H1 (cell line): ENCODE results near the gene ZBTB7B. TPM values are rescaled to one million over a fixed set of nuclear protein-coding genes. Genes with fewer than 3 reads are reported as not detected.
A peak's percentile ranks its signal among the peaks of the same experiment; 100 is the strongest.

Source experiments
- ASH2L ChIP-seq: fragments of 200-600, 300-600 bp; sonication (generic); IDR thresholded peaks from one replicate; pipeline ENCODE4 v1.7.1; 2017; ENCODE audit warnings: low read length
- ATF2 ChIP-seq: IDR thresholded peaks from 2 replicates; pipeline ENCODE4 v1.6.1; 2012; ENCODE audit warnings: low read length, inconsistent platforms
- CBX8 ChIP-seq: fragments of 300-800, 300-1000 bp; sonication (generic); IDR thresholded peaks from 2 replicates; pipeline ENCODE4 v1.7.1; 2016; ENCODE audit warnings: low read depth, low read length, borderline replicate concordance
- EGR1 ChIP-seq: IDR thresholded peaks from 2 replicates; pipeline ENCODE4 v1.6.1; 2011; ENCODE audit warnings: low read depth, low read length, borderline replicate concordance
- EP300 ChIP-seq, 2 experiments: IDR thresholded peaks; 1 replicate in 1 of 2; 2 replicates in 1 of 2; pipeline ENCODE4 v1.6.1; 2011 to 2012; ENCODE audit warnings: low read depth in 2 of 2, low read length in 2 of 2, mild to moderate bottlenecking in 2 of 2, borderline replicate concordance in 1 of 2, inconsistent platforms in 1 of 2, moderate library complexity in 1 of 2
- EZH2 ChIP-seq: fragments of 200-600 bp; sonication (generic); IDR thresholded peaks from 2 replicates; pipeline ENCODE4 v1.7.1; 2012; ENCODE audit warnings: low read depth, mild to moderate bottlenecking, moderate library complexity, low read length, inconsistent platforms; ENCODE audit not compliant: severe bottlenecking
- GTF2F1 ChIP-seq: IDR thresholded peaks from 2 replicates; pipeline ENCODE4 v1.6.1; 2012; ENCODE audit warnings: low read depth, low read length, improper control_type of control experiment, borderline replicate concordance
- JUND ChIP-seq: IDR thresholded peaks from 2 replicates; pipeline ENCODE4 v1.6.1; 2011; ENCODE audit warnings: mild to moderate bottlenecking, improper control_type of control experiment, low read length
- KDM4A ChIP-seq: IDR thresholded peaks from one replicate; pipeline ENCODE4 v1.7.1; 2012; ENCODE audit warnings: low read depth, mild to moderate bottlenecking, moderate library complexity, low read length, inconsistent platforms; ENCODE audit not compliant: severe bottlenecking
- KDM5A ChIP-seq: fragments of 200-600 bp; IDR thresholded peaks from 2 replicates; pipeline ENCODE4 v1.7.1; 2012; ENCODE audit warnings: mild to moderate bottlenecking, low read length, inconsistent platforms, mixed read lengths
- NRF1 ChIP-seq: IDR thresholded peaks from 2 replicates; pipeline ENCODE4 v1.6.1; 2011; ENCODE audit warnings: mild to moderate bottlenecking, low read depth, low read length, improper control_type of control experiment
- PHF8 ChIP-seq: fragments of 200-600 bp; sonication (generic); conservative IDR thresholded peaks from 2 replicates; pipeline ENCODE4 v1.7.1; 2012; ENCODE audit warnings: low read depth, mild to moderate bottlenecking, inconsistent platforms, low read length, moderate library complexity
- POU5F1 ChIP-seq: IDR thresholded peaks from 2 replicates; pipeline ENCODE4 v1.6.1; 2011; ENCODE audit warnings: low read depth, mild to moderate bottlenecking, low read length, moderate library complexity
- RAD21 ChIP-seq, 2 experiments: IDR thresholded peaks in 1 of 2; conservative IDR thresholded peaks in 1 of 2; 2 replicates each; pipeline ENCODE4 v1.6.1; 2011; ENCODE audit warnings: low read depth in 2 of 2, low read length in 2 of 2, improper control_type of control experiment in 1 of 2, inconsistent platforms in 1 of 2, mild to moderate bottlenecking in 1 of 2, moderate library complexity in 1 of 2
- RXRA ChIP-seq: IDR thresholded peaks from 2 replicates; pipeline ENCODE4 v1.6.1; 2011; ENCODE audit warnings: low read depth, mild to moderate bottlenecking, low read length, moderate library complexity; ENCODE audit not compliant: insufficient read depth
- SIRT6 ChIP-seq: IDR thresholded peaks from one replicate; pipeline ENCODE4 v1.7.1; 2012; ENCODE audit warnings: low read length, inconsistent platforms
- SIX5 ChIP-seq: IDR thresholded peaks from 2 replicates; pipeline ENCODE4 v1.6.1; 2011; ENCODE audit warnings: mild to moderate bottlenecking, low read depth, low read length
- SRF ChIP-seq: IDR thresholded peaks from 2 replicates; pipeline ENCODE4 v1.6.1; 2011; ENCODE audit warnings: mild to moderate bottlenecking, low read depth, low read length, moderate library complexity
- SUZ12 ChIP-seq: fragments of 200-600 bp; sonication (generic); IDR thresholded peaks from 2 replicates; pipeline ENCODE4 v1.6.1; 2012; ENCODE audit warnings: mild to moderate bottlenecking, inconsistent platforms, low read length, moderate library complexity, mixed read lengths
- TBP ChIP-seq: IDR thresholded peaks from 2 replicates; pipeline ENCODE4 v1.6.1; 2011; ENCODE audit warnings: low read depth, low read length, improper control_type of control experiment
- TCF12 ChIP-seq: IDR thresholded peaks from 2 replicates; pipeline ENCODE4 v1.6.1; 2011; ENCODE audit warnings: low read depth, mild to moderate bottlenecking, low read length
- TEAD4 ChIP-seq: IDR thresholded peaks from 2 replicates; pipeline ENCODE4 v1.6.1; 2012; ENCODE audit warnings: low read depth, low read length, inconsistent platforms, mixed read lengths
- ZNF274 ChIP-seq: IDR thresholded peaks from 2 replicates; pipeline ENCODE4 v1.7.0; 2012; ENCODE audit warnings: low read length, borderline replicate concordance; ENCODE audit errors: extremely low read depth
- polyA plus RNA-seq, 7 experiments: library from polyadenylated mRNA; depleted of rRNA in 3 of 7; stranded (reverse) in 5 of 7; unstranded in 2 of 7; fragments of >200 nt in 5 of 7; fragments of 200-250 nt in 2 of 7; gene quantifications; 1 replicate in 5 of 7; 2 replicates in 1 of 7; 4 replicates in 1 of 7; pipeline versions ENCODE4 v1.2.1 to v1.2.3, GENCODE V29; 2011 to 2013; ENCODE audit warnings: missing spikeins in 2 of 7, mixed read lengths in 2 of 7
- total RNA-seq: library from RNA; stranded (reverse); fragmentation: NEBNext Ultra II Directional; extraction: Animal tissue kit (Norgen Biotek cat#: 25700); gene quantifications from 2 replicates; pipeline ENCODE4 v1.2.1, GENCODE V29; 2021

The ZBTB7B gene
- total and polyA plus RNA-seq, 2 of the 8 experiments (the other 6 are each of a cell fraction or from before 2014, with no cell fraction given): 24.5 to 36.9 TPM

- no peak for TF ChIP-seq SIRT6
- TF ChIP-seq EP300 (IDR thresholded peaks at IDR 0.05; ENCODE audit: borderline replicate concordance in 1 of 2, low read depth in 2 of 2, low read length in 2 of 2): no peak
- TF ChIP-seq SUZ12: no peak
- TF ChIP-seq PHF8: peak; percentile 66
- TF ChIP-seq EZH2: no peak
- TF ChIP-seq TBP: peak; percentile 82
- no peak for TF ChIP-seq NRF1
- TF ChIP-seq ATF2: no peak
- TF ChIP-seq RXRA: no peak
- peak; percentile 51; the same call in 1 of the 2 replicates for TF ChIP-seq POU5F1
- no peak for TF ChIP-seq ZNF274
- TF ChIP-seq JUND: no peak
- TF ChIP-seq TCF12: peak; percentile 85; the same call in 1 of the 2 replicates
- TF ChIP-seq EGR1: peak; percentile 74; the same call in 1 of the 2 replicates
- no peak for TF ChIP-seq SIX5
- no peak for TF ChIP-seq GTF2F1
- no peak for TF ChIP-seq TEAD4
- TF ChIP-seq SRF: no peak
- TF ChIP-seq RAD21 (IDR thresholded peaks at IDR 0.05 in 1 of 2, conservative IDR thresholded peaks at IDR 0.05 in 1 of 2; ENCODE audit: low read depth in 2 of 2, low read length in 2 of 2): no peak
- no peak for TF ChIP-seq CBX8
- 0 out of 2 replicates have a peak, but pooled peaks have one; percentile 45 for TF ChIP-seq KDM5A
- no peak for TF ChIP-seq KDM4A
- TF ChIP-seq ASH2L: no peak
Measured at GRCh38 chr1:154982897-154983648, 19.5 kb upstream of the ZBTB7B start, which contains the start of gene FLAD1 (continued).
